ENCODE data around the gene ST3GAL6.

ST3GAL6 gene

GRCh38 chr3:98740324-98740723, 22.8 kb upstream of the ST3GAL6 start:
- DNase-seq (ENCODE audit: low read depth): no peak

GRCh38 chr3:98741121-98741716, 21.9 kb upstream of the ST3GAL6 start:
- no peak for DNase-seq (ENCODE audit: low read depth)

GRCh38 chr3:98743071-98743470, 20.1 kb upstream of the ST3GAL6 start:
- DNase-seq (ENCODE audit: low read depth): no peak

DNA sequence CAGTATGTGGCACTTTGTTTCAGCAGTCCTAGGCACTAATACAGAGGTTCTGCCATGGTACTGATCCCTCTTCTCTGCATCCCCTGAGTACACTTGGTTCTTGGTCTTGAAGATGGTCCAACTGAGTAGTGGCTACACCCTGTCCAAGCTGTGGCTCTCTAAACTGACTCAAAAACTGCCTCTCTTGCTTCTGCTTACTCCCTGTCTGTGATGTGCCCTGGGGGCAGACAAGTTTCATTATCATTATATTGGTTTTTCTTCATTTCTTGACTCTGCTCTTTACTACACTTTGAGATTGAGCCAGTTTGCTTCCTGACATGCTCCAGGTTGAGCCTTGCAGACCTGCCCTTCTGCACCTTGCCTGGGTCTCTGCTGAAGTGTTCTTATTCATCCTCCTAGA, 18.9 kb upstream of the ST3GAL6 start:
- DNase-seq (ENCODE audit: low read depth): no peak

- no peak for DNase-seq (ENCODE audit: low read depth)
Measured at GRCh38 chr3:98745718-98746117, 17.4 kb upstream of the ST3GAL6 start.

- no peak for DNase-seq (ENCODE audit: low read depth)
Measured at GRCh38 chr3:98746122-98746521, 17.0 kb upstream of the ST3GAL6 start.

GRCh38 chr3:98746882-98747281, 16.3 kb upstream of the ST3GAL6 start:
- DNase-seq (ENCODE audit: low read depth): no peak

DNA sequence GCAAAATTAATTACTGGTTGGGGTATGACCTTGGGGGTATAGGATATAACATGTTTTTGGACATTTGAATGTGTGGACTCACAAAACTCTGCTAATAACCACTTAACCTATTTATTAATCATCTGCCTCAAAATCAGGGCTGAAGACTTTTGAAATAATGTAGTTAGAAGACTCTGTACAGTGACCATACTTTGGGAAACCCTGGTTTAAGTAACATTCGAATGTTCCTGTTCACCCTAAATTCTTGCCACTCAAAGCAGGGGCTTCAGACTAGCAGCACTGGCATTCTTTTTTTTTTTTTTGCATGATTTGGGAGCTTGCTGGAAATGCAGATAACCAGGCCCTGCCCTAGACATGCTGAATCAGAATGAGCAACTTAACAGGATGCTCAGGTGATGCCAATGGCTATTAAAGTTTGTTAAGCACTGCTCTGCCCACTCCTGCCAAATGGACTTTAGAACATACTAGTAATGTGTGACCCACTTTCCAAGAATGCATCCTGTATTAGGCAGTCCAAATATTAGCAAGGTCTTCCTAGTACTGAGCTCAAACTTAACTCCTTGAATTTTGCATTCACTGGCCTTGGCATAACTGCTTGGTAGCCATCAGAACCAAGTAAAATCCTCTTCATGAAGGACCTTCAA, 12.7 kb upstream of the ST3GAL6 start:
- no peak for DNase-seq (ENCODE audit: low read depth)

DNA sequence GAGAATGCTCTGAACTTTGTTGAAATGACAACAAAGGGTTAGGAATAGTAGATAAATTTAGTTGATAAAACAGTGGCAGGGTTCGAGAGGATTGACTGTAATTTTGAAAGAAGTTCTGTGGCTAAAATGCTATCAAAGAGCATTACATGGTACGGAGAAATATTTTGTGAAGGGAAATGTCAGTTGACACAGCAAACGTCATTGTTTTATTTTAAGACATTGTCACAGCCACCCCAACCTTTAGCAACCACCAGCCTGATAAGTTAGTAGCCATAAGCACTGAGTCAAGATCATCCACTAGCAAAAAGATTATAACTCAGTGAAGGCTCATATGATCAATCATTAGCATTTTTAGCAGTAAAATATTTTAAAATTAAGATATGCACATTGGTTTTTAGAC, 8.7 kb upstream of the ST3GAL6 start:
- DNase-seq (ENCODE audit: low read depth): no peak

- no peak for DNase-seq (ENCODE audit: low read depth)
Measured at GRCh38 chr3:98755601-98756000, 7.5 kb upstream of the ST3GAL6 start.

DNA sequence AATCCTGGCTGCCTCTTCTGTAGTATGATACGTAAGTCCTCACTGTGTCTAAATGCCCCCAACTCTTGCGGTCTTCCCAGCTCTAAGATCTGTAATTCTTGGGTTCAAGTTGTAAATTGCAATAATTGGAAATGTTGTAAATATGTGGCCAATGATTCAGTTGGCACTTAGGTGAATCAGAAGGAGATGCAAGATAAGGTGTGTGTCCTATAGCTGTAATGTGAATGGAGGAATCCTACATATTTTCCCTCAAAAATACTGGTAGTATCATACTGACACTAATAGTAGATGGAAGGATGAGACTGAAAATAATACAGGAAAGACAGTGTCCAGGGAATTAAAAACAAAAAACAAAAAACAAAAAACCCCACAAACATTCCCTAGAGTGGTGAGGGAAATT, 3.5 kb upstream of the ST3GAL6 start:
- DNase-seq (ENCODE audit: low read depth): no peak

- no peak for DNase-seq (ENCODE audit: low read depth)
Measured at GRCh38 chr3:98761643-98762229, 1.4 kb upstream of the ST3GAL6 start.

DNA sequence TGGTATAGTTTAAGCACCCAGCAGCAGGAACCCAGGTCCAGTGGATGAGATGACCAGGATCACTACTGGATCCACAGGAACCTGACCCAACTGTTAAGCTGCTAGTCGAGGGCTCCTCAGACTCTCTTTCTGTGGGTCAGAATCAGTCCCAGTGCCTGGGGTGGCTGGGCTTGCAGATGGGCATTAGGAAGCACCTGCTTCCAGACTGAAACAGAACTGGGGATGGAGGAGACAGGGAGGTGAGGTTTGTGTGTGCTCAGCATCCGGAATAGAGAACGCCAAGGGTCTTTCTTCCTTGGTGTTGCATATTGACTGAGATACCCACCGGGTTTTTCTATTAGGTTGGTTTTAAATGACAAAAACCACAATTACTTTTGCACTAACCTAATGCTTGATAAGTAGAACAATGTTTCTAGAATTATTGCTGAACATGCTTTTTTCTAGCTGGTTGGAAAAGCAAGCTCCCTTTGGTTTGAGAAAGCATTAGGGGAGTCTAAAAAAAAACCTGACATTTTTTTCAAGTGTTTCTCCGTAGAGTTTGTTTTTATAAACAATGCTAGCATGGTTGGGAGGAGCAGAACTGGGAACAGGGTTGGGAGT, 779 bp downstream of the ST3GAL6 start:
- DNase-seq (ENCODE audit: low read depth): no peak

DNA sequence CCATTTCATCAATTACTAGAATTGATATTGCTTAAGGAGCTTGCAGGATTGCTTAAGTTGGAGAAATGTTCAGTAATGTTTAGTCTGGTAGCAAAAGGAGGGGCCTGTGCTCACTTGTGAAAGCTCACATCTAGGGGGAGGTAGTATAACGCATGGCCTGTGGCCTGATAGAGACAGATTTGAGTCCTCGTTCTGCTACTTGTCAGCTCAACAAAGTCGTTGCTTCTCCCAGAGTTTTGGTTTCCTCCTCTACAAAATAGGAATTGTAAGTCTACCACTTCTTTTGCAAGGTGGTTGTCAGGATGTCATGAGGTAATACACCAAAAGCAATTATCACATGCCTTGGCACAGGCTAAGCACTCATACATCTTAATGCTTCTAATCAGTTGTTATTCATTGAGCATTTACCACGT, 1.3 kb downstream of the ST3GAL6 start:
- DNase-seq (ENCODE audit: low read depth): no peak

- no peak for DNase-seq (ENCODE audit: low read depth)
Measured at GRCh38 chr3:98765721-98766120, 2.6 kb downstream of the ST3GAL6 start.

DNA sequence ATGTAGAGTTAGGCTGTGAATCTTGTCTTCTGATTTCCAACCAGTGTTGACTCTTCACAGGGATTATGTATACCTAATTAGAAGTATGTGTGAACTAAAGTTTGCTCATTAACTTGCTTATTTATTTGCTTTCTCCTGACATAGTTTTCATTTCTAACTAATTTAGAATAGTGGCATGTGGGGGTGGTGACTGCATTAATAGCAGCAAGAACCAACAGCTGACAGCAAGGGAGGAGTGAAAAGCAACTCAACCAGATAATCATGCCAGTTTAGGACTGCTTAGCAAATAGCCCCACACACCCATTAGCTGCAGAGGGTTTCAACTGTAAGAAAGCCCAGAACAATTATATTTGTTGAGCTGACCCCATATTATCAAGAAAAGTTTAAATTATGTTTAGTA, 3.8 kb downstream of the ST3GAL6 start:
- DNase-seq (ENCODE audit: low read depth): no peak

DNA sequence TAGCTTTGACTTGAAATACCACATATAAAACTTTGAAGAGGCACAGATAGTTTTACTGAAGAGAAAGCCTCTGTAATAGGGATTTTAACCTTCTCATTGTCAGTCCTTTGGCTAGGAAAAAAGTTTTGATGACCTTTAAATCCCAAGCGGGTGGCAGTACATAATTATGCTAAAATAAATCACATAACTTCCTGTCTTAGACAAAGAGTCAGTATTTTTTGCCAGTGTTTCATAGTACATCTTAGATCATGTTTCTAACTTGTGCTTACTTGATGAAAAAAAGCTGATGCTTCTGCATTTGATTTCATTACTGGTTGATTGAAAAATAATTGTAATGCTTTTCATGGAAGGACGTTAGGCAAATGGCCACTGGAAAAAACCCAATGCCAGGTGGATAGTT, 5.8 kb downstream of the ST3GAL6 start:
- DNase-seq (ENCODE audit: low read depth): no peak

GRCh38 chr3:98769448-98769847, 6.3 kb downstream of the ST3GAL6 start:
- no peak for DNase-seq (ENCODE audit: low read depth)

DNA sequence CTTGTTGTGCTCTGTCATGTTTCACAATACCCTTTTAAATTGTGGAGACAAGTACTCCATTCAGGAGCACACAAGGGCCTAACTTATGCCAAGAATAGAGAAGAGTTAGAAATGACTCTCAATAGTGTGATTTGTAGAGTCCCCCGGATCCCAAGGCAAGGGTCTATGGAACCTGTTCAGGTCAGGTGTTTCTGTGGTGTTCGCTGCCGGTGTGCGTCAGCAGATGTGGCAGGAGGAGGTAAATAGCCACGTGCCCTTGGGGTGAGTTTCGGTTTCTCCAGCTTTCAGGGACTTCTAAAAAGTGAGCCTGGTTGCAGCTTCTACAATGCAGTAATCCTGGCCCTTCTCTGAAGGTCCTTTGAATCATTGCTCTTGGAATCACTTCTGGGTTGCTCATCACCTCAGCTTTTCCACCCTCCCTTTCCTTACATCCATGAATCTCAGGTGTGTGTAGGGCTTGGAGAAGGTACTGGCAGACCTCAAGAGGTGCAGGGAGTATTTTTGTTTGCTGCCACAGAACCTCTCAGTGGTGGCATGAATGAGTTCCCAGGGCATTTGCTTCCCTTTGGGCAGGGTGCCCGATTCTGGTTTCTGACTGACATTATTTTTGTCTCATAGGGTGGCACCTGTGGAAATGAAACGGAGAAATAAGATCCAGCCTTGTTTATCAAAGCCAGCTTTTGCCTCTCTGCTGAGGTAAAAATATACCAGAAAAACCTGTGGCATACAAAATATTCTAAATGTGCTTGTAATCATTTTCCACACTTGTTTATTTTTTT, 7.3 kb downstream of the ST3GAL6 start:
- no peak for DNase-seq (ENCODE audit: low read depth)

DNA sequence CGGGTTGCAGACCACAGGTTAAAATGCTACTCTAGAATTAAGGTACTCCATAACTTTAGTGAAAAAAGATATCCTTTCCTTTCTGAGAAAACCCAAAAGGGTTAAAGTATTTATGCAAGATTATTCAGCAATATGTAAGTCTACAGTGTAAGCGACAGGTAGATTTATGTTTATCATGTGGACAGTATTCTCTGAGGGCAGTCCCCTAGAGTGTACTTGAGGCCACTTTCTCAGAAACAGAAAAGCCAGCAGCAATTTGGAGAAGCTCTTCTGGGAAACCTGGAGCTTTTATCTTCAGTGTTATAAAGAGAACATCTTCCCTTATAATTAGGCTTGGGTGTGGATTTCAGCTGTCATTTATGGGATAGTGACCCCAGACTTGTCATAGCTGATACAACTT, 8.9 kb downstream of the ST3GAL6 start:
- no peak for DNase-seq (ENCODE audit: low read depth)

DNA sequence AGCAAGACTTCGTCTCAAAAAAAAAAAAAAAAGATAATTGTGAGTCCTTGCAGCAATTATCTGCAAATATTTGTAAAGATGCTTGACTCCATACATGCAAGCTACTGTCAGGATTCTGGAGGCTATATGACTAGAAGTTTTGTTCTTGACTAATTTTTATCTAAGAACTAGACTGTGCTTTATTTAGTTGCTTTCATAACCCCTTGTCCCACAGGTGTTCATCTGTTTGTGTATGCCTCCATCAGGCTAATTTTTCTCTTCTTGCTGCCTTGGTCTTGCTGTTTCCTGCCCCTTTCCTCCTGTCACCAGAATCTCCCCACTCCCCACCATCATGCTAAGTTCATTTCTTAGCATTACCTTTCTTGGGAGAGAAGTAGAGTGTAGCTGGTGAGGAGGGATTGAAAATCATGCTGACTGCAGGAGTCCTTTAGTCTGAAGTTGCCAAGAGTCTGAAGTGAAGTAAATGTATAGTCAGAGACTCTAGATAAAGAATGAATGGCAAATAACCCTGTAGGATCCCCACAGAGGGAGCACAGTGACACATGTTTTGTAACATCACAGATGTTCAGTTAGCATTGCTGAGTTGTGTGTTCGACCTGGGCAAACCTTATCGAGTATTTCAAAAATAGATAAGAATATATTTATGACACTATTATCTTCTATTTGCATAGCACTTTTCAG, 12.5 kb downstream of the ST3GAL6 start:
- no peak for DNase-seq (ENCODE audit: low read depth)

DNA sequence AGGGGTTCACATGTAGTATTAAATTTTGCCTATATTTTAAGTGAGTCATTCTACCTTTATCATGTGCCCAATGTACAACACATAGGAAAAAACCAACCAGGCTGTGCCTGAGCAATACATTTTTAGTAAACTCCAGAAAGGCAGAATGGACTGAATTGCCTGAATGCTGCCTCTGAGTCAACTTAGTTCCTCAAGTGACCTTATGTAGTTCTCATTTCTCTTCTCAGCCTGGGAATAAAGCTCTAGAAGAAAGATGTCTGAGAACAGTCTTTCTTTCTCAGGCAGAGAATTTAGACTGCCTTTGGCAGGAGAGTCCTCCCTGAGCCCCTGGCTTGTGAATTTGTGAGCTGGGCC, 13.0 kb downstream of the ST3GAL6 start:
- DNase-seq (ENCODE audit: low read depth): no peak

Data from activated T-helper 1 cell treated with Interleukin-2 at 50 U/mL for 16 hours (primary cell).